Body of pancreas (tissue), 4 donors: ENCODE results near the gene EFNA2. TPM values are rescaled to one million over a fixed set of nuclear protein-coding genes. Genes with fewer than 3 reads are reported as not detected.
"Not testable (repeated sequence)": the region's sequence is repeated elsewhere in the genome, so short reads cannot be mapped to it uniquely, and the experiment has no call there.

Experiments
- ATAC-seq: fragments of 150-250 bp; one replicate; pipeline ENCODE4 v1.9.1; 2016
- DNase-seq, 4 donors: peaks; one replicate each; pipeline ENCODE4 v3.0.0-alpha.2; 2019
- H3K27ac ChIP-seq, 4 donors: fragments of 200-600 bp; sonication (generic); 1 replicate in 3 of 4; 2 replicates in 1 of 4; pipeline versions ENCODE4 v1.5.1 to v1.6.1; 2016 to 2019; ENCODE audit warnings: mild to moderate bottlenecking in 1 of 4, mixed read lengths in 1 of 4, moderate library complexity in 1 of 4
- H3K27me3 ChIP-seq, 2 donors: fragments of 200-600 bp; sonication (generic); one replicate each; pipeline ENCODE4 v1.6.0; 2016; ENCODE audit warnings: mild to moderate bottlenecking in 1 of 2
- H3K36me3 ChIP-seq, 2 donors: fragments of 200-600 bp; sonication (generic); replicated peaks in 1 of 2; 2 replicates each; pipeline ENCODE4 v1.5.1; 2016; ENCODE audit warnings: low read depth in 2 of 2; ENCODE audit not compliant: insufficient read depth in 1 of 2
- H3K4me1 ChIP-seq: fragments of 200-600 bp; sonication (generic); one replicate; pipeline ENCODE4 v1.6.0; 2016
- H3K4me3 ChIP-seq, 2 donors: fragments of 200-600 bp; sonication (generic); 1 replicate in 1 of 2; 2 replicates in 1 of 2; pipeline ENCODE4 v1.5.1; 2016 to 2019
- H3K9me3 ChIP-seq, 3 donors: fragments of 200-600 bp; sonication (generic); 1 replicate in 2 of 3; 2 replicates in 1 of 3; pipeline ENCODE4 v1.5.1; 2016
- CTCF ChIP-seq, 7 experiments: fragments of 450-650 bp in 4 of 7; fragments of 200-600 bp in 3 of 7; sonication (generic) in 3 of 7; IDR thresholded peaks; one replicate each; pipeline ENCODE4 v1.5.1; 2016 to 2019; ENCODE audit warnings: antibody characterized with exemption in 7 of 7
- POLR2A ChIP-seq, 3 donors: fragments of 450-650 bp; IDR thresholded peaks; one replicate each; pipeline ENCODE4 v1.6.1; 2016; ENCODE audit warnings: antibody characterized with exemption in 3 of 3, mild to moderate bottlenecking in 2 of 3
- WGBS, 2 donors: methylation state at CpG; one replicate each; pipeline ENCODE4 v1.1.5; 2017; 5-methylcytosine and 5-hydroxymethylcytosine counted together
- intact Hi-C: fragments of 100-400 bp; cut with DNase I; formaldehyde crosslinking; loops from one replicate; pipeline ENCODE4 v1.15.1; 2023
- total RNA-seq, 2 donors: library from RNA; depleted of rRNA; stranded (reverse); fragments of >200 nt; gene quantifications; one replicate each; pipeline ENCODE4 v1.1.0, GENCODE V29; 2016

The EFNA2 gene
- total RNA-seq, 2 donors from 2014 or later, result not detected

DNA sequence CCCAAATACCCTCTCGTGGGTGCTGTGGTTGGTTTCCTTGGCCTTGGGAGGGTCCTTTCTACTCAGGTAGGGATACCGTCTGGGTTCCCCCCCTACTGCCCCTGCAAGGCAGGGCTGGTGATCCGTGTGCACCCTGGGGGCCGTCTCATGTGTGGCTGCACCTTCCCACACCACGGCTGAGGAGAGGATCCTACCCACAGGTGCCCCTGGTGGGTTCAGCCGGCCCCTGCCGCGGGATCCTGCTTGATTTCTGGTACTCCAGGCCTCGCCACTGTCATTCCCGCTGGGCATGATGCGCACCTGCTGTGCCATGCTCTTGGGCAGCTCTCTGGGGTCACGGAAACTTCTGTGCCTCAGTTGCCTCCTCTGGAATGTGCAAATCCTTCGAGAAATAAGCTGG, 30.8 kb downstream of the EFNA2 start:
- WGBS, 2 donors, result 70 to 75% methylated on average over 4 to 13 of the region's 13 CpGs
- Histone ChIP-seq H3K4me1 (peaks cover 10% of the 10 kb centered on the region), H3K27me3 (peaks cover 0 to 8% of the 10 kb centered on the region in 2 donors), H3K4me3 (no peak overlapping the region), H3K9me3 (no peaks in the 10 kb centered on the region), H3K27ac (no peak overlapping the region), H3K36me3 (no peaks in the 10 kb centered on the region)
- no peak for TF ChIP-seq CTCF (IDR thresholded peaks at IDR 0.05)
- no peak for TF ChIP-seq POLR2A (IDR thresholded peaks at IDR 0.05)
- ATAC-seq, result no peak
- intact Hi-C loops, result no loop called here
- DNase-seq, result no peak

DNA sequence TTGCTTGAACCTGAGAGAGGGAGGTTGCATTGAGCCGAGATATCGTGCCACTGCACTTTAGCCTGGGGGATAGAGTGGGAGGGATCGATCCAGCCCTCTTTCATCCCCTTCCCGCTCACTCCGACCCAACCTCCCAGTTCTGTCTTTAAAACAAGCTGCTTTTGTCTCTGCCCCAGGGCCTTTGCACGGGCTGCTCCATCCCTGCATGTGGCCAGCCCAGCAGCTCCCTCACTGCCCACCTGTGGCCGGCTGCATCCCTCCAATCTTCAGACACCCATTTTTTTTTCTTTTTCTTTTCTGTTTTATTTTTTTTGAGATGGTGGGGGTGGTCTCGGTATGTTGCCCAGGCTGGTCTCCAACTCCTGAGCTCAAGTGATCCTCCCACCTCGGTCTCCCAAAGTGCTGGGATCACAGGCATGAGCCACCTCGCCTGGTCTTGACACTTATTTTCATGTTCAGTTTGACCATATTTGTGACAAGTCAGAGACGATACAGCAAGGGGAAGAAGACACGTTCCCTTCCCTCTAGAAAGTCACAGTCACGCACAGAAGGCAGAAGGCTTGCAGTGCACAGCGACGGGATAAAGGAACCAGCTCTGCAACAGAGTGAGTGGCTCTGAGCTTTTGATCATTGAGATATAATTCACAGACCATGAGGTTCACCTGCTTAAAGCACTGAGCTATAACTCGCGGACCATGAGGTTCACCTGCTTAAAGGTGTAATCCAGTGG, 31.8 kb downstream of the EFNA2 start:
- H3K9me3 ChIP-seq, result no peaks in the 10 kb centered on the region
- DNase-seq (no peak), ATAC-seq (no peak)
- 71 to 73% methylated on average over 17 of the region's 17 CpGs for WGBS, 2 donors
- peaks cover 0 to 8% of the 10 kb centered on the region in 2 donors for H3K27me3 ChIP-seq
- intact Hi-C loops, result no loop called here
- H3K27ac ChIP-seq, result no peak overlapping the region
- H3K4me3 ChIP-seq, result no peak overlapping the region
- no peaks in the 10 kb centered on the region for H3K36me3 ChIP-seq
- TF ChIP-seq CTCF (IDR thresholded peaks at IDR 0.05) (no peak), POLR2A (IDR thresholded peaks at IDR 0.05) (no peak)
- H3K4me1 ChIP-seq, result peaks cover 10% of the 10 kb centered on the region

- H3K4me3 ChIP-seq, result no peak overlapping the region
- no peak for ATAC-seq
- no peaks in the 10 kb centered on the region for H3K36me3 ChIP-seq
- 44 to 45% methylated on average over 24 to 45 of the region's 46 CpGs for WGBS, 2 donors
- no peaks in the 10 kb centered on the region for H3K9me3 ChIP-seq
- H3K27me3 ChIP-seq, result peaks cover 0 to 10% of the 10 kb centered on the region in 2 donors
- DNase-seq, result no peak
- intact Hi-C loops, result no loop called here
- no peak overlapping the region for H3K27ac ChIP-seq
- peaks cover 10% of the 10 kb centered on the region for H3K4me1 ChIP-seq
- TF ChIP-seq POLR2A (IDR thresholded peaks at IDR 0.05), result no peak
- TF ChIP-seq CTCF (IDR thresholded peaks at IDR 0.05), result no peak
These were observed 33.2 kb downstream of the EFNA2 start for GRCh38 chr19:1318678-1319471.

- H3K9me3 ChIP-seq, intact Hi-C loops, ATAC-seq, H3K27ac ChIP-seq, H3K36me3 ChIP-seq, DNase-seq, H3K4me3 ChIP-seq: not testable (repeated sequence)
- peaks cover 18% of the 10 kb centered on the region for H3K4me1 ChIP-seq
- H3K27me3 ChIP-seq, result peaks cover 0 to 22% of the 10 kb centered on the region in 2 donors
- WGBS, 2 donors, result 83 to 97% methylated on average over 3 of the region's 3 CpGs
These were observed 34.6 kb downstream of the EFNA2 start for GRCh38 chr19:1320282-1320650.

DNA sequence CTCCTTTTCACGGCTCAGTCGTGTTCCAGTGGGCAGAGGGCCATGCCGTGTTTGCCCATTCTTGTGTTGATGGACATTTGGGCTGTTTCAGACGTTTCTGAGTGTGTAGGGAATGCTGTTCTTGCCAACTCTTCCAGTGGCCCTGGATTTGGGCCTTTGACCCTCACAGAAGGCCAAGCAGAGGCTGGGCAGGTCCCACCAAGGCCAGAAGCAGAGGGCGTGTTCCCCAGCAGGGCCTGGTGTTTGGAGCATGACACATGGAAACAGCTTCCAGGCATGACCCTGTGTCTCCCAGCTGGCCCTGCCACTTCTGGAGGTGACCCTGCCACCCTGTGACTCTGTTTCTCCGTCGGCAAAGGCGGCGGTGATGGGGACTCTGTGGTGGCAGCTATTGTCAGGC, 35.9 kb downstream of the EFNA2 start:
- DNase-seq (no peak), ATAC-seq (no peak)
- H3K27ac ChIP-seq, result no peak overlapping the region
- peaks cover 12% of the 10 kb centered on the region for H3K4me1 ChIP-seq
- intact Hi-C loops, result no loop called here
- H3K36me3 ChIP-seq, result no peaks in the 10 kb centered on the region
- H3K4me3 ChIP-seq, result no peak overlapping the region
- peaks cover 0 to 27% of the 10 kb centered on the region in 2 donors for H3K27me3 ChIP-seq
- WGBS, 2 donors, result 64 to 83% methylated on average over 4 to 9 of the region's 9 CpGs
- TF ChIP-seq POLR2A (IDR thresholded peaks at IDR 0.05) (no peak), CTCF (IDR thresholded peaks at IDR 0.05) (no peak)
- H3K9me3 ChIP-seq, result no peaks in the 10 kb centered on the region
